Rectal smooth muscle tissue (tissue), 1 donor: Measurements from ENCODE around the gene CDC26.

Source experiments
- H3K27ac ChIP-seq: one replicate; pipeline ENCODE4 v1.7.0; 2013; ENCODE audit warnings: low read depth, low read length, inconsistent platforms
- H3K27me3 ChIP-seq: one replicate; pipeline ENCODE4 v1.7.0; 2013; ENCODE audit warnings: low read length; ENCODE audit not compliant: control insufficient read depth, insufficient read depth
- H3K36me3 ChIP-seq: one replicate; pipeline ENCODE4 v1.7.0; 2013; ENCODE audit warnings: low read length; ENCODE audit not compliant: control insufficient read depth, insufficient read depth
- H3K4me1 ChIP-seq: one replicate; pipeline ENCODE4 v1.7.0; 2013; ENCODE audit warnings: low read length; ENCODE audit not compliant: control insufficient read depth, insufficient read depth
- H3K4me3 ChIP-seq: one replicate; pipeline ENCODE4 v1.7.0; 2013; ENCODE audit warnings: low read length
- H3K9ac ChIP-seq: one replicate; pipeline ENCODE4 v1.7.0; 2013; ENCODE audit warnings: low read length

Gene CDC26

GRCh38 chr9:113278840-113279239 is 3.5 kb upstream of the CDC26 start:
- Histone ChIP-seq H3K27ac (no peak overlapping the region), H3K9ac (no peak overlapping the region), H3K4me1 (peaks cover 7% of the 10 kb centered on the region), H3K27me3 (no peaks in the 10 kb centered on the region), H3K4me3 (no peak overlapping the region), H3K36me3 (peaks cover 15% of the 10 kb centered on the region)

GRCh38 chr9:113274474-113275156 is 757 bp downstream of the CDC26 start:
- H3K9ac ChIP-seq: peak overlapping the region; percentile 49
- H3K27me3 ChIP-seq: no peaks in the 10 kb centered on the region
- peak overlapping the region; percentile 97 for H3K27ac ChIP-seq
- H3K4me3 ChIP-seq: peak overlapping the region; percentile 100
- peaks cover 7% of the 10 kb centered on the region for H3K4me1 ChIP-seq
- peaks cover 18% of the 10 kb centered on the region for H3K36me3 ChIP-seq

- no peak overlapping the region for H3K4me3 ChIP-seq
- H3K36me3 ChIP-seq: peaks cover 18% of the 10 kb centered on the region
- H3K9ac ChIP-seq: no peak overlapping the region
- H3K4me1 ChIP-seq: no peaks in the 10 kb centered on the region
- H3K27ac ChIP-seq: no peak overlapping the region
- no peaks in the 10 kb centered on the region for H3K27me3 ChIP-seq
Observed at GRCh38 chr9:113269871-113270270, 5.5 kb downstream of the CDC26 start.

GRCh38 chr9:113269355-113269754 is 6.0 kb downstream of the CDC26 start:
- Histone ChIP-seq H3K27ac (no peak overlapping the region), H3K27me3 (no peaks in the 10 kb centered on the region), H3K36me3 (peaks cover 18% of the 10 kb centered on the region), H3K4me1 (no peaks in the 10 kb centered on the region), H3K4me3 (no peak overlapping the region), H3K9ac (no peak overlapping the region)

GRCh38 chr9:113267911-113268566 is 7.3 kb downstream of the CDC26 start:
- no peak overlapping the region for H3K9ac ChIP-seq
- no peak overlapping the region for H3K4me3 ChIP-seq
- peaks cover 18% of the 10 kb centered on the region for H3K36me3 ChIP-seq
- no peaks in the 10 kb centered on the region for H3K4me1 ChIP-seq
- H3K27me3 ChIP-seq: no peaks in the 10 kb centered on the region
- H3K27ac ChIP-seq: no peak overlapping the region

GRCh38 chr9:113266174-113266573 is 9.2 kb downstream of the CDC26 start:
- no peaks in the 10 kb centered on the region for H3K27me3 ChIP-seq
- H3K4me3 ChIP-seq: no peak overlapping the region
- no peak overlapping the region for H3K9ac ChIP-seq
- no peaks in the 10 kb centered on the region for H3K4me1 ChIP-seq
- H3K36me3 ChIP-seq: peaks cover 8% of the 10 kb centered on the region
- no peak overlapping the region for H3K27ac ChIP-seq

- no peak overlapping the region for H3K4me3 ChIP-seq
- H3K36me3 ChIP-seq: peaks cover 7% of the 10 kb centered on the region
- no peak overlapping the region for H3K27ac ChIP-seq
- H3K27me3 ChIP-seq: no peaks in the 10 kb centered on the region
- no peaks in the 10 kb centered on the region for H3K4me1 ChIP-seq
- H3K9ac ChIP-seq: no peak overlapping the region
Observed at GRCh38 chr9:113261917-113262671, 13.3 kb downstream of the CDC26 start.

- Histone ChIP-seq H3K27me3 (no peaks in the 10 kb centered on the region), H3K36me3 (peaks cover 5% of the 10 kb centered on the region), H3K27ac (no peak overlapping the region), H3K9ac (no peak overlapping the region), H3K4me3 (no peak overlapping the region), H3K4me1 (no peaks in the 10 kb centered on the region)
Observed at GRCh38 chr9:113258282-113258681, 17.1 kb downstream of the CDC26 start.

- Histone ChIP-seq H3K27ac (no peak overlapping the region), H3K27me3 (no peaks in the 10 kb centered on the region), H3K4me1 (no peaks in the 10 kb centered on the region), H3K36me3 (peaks cover 5% of the 10 kb centered on the region), H3K4me3 (no peak overlapping the region), H3K9ac (no peak overlapping the region)
Observed at GRCh38 chr9:113257863-113258262, 17.5 kb downstream of the CDC26 start.

- Histone ChIP-seq H3K9ac (no peak overlapping the region), H3K4me3 (no peak overlapping the region), H3K27me3 (no peaks in the 10 kb centered on the region), H3K27ac (no peak overlapping the region), H3K36me3 (peaks cover 5% of the 10 kb centered on the region), H3K4me1 (no peaks in the 10 kb centered on the region)
Observed at GRCh38 chr9:113255438-113255837, 19.9 kb downstream of the CDC26 start.

GRCh38 chr9:113254991-113255390 is 20.4 kb downstream of the CDC26 start:
- H3K27me3 ChIP-seq: no peaks in the 10 kb centered on the region
- no peaks in the 10 kb centered on the region for H3K4me1 ChIP-seq
- no peak overlapping the region for H3K9ac ChIP-seq
- H3K36me3 ChIP-seq: peaks cover under 1% of the 10 kb centered on the region
- no peak overlapping the region for H3K27ac ChIP-seq
- no peak overlapping the region for H3K4me3 ChIP-seq

- H3K36me3 ChIP-seq: no peaks in the 10 kb centered on the region
Observed at GRCh38 chr9:113250807-113251206, 24.6 kb downstream of the CDC26 start.

More at GRCh38 chr9:113250807-113251206, 24.6 kb downstream of the CDC26 start:
- Histone ChIP-seq H3K27me3 (no peaks in the 10 kb centered on the region), H3K4me3 (no peak overlapping the region), H3K4me1 (no peaks in the 10 kb centered on the region), H3K27ac (no peak overlapping the region), H3K9ac (no peak overlapping the region)
